Measurements from ENCODE around the gene RNF150. TPM values are rescaled to one million over a fixed set of nuclear protein-coding genes. Genes with fewer than 3 reads are reported as not detected.

The RNF150 gene
- total RNA-seq, 4 donors from 2014 or later = 13.1 to 24.3 (median 15.7) TPM

DNA sequence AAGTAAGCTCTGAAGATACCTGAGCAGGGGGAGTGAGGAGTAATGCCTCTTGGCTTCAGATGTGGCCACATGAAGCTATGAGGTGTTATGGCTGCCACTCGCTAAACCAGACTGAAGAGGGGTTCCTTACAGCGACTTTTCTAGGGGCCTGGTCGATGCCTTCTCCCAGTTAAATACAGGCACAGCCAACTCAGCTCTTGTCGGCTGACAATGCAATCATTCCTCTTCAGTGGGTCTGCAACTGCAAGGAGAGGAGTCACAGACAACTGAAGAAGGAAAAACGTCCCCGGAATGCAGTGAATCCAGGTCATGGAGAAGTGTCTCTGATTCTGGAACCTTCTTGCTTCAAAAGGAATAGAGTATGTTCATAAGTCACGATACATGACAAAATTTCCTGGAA, 106.4 kb downstream of the RNF150 start:
- no peak for DNase-seq (ENCODE audit: low spot score in 2 of 2)
- WGBS, 2 donors = 88 to 94% methylated on average over 7 of the region's 7 CpGs
- peaks cover 0 to 17% (median 0%) of the 10 kb centered on the region in 4 donors for H3K4me1 ChIP-seq
- no peak overlapping the region for H3K27ac ChIP-seq
- no peaks in the 10 kb centered on the region for H3K36me3 ChIP-seq
- TF ChIP-seq EP300 (IDR thresholded peaks at IDR 0.05) (no peak), POLR2A (IDR thresholded peaks at IDR 0.05) (no peak)
- TF ChIP-seq, protein P1, sequence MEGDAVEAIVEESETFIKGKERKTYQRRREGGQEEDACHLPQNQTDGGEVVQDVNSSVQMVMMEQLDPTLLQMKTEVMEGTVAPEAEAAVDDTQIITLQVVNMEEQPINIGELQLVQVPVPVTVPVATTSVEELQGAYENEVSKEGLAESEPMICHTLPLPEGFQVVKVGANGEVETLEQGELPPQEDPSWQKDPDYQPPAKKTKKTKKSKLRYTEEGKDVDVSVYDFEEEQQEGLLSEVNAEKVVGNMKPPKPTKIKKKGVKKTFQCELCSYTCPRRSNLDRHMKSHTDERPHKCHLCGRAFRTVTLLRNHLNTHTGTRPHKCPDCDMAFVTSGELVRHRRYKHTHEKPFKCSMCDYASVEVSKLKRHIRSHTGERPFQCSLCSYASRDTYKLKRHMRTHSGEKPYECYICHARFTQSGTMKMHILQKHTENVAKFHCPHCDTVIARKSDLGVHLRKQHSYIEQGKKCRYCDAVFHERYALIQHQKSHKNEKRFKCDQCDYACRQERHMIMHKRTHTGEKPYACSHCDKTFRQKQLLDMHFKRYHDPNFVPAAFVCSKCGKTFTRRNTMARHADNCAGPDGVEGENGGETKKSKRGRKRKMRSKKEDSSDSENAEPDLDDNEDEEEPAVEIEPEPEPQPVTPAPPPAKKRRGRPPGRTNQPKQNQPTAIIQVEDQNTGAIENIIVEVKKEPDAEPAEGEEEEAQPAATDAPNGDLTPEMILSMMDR (IDR thresholded peaks at IDR 0.05) = no peak
- H3K27me3 ChIP-seq = no peaks in the 10 kb centered on the region
- no peaks in the 10 kb centered on the region for H3K9me3 ChIP-seq
- no peak overlapping the region for H3K4me3 ChIP-seq

DNA sequence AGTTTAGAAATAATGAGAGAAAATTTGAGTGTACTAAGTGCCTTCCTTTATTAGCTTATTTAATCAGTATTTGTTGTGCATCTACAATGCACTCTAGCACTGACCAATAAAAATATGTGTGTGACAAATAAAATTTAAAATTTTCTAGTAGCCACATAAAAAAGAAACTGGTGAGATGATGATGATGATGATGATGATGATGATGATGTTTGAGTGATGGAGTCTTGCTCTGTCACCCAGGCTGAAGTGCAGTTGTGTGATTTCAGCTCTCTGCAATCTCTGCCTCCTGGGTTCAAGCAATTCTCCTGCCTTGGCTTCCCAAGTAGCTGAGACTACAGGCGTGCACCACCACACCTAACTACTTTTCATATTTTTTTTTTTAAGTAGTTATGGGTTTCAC, 110.2 kb downstream of the RNF150 start:
- no peak for DNase-seq (ENCODE audit: low spot score in 2 of 2)
- WGBS, 2 donors = 97 to 100% methylated on average over 1 of the region's 1 CpG
- Histone ChIP-seq H3K9me3 (no peaks in the 10 kb centered on the region), H3K4me3 (no peak overlapping the region), H3K4me1 (peaks cover 0 to 21% (median 0%) of the 10 kb centered on the region in 4 donors), H3K36me3 (no peaks in the 10 kb centered on the region), H3K27ac (no peak overlapping the region), H3K27me3 (no peaks in the 10 kb centered on the region)
- TF ChIP-seq POLR2A (IDR thresholded peaks at IDR 0.05) = no peak
- TF ChIP-seq, protein P1 (IDR thresholded peaks at IDR 0.05) = no peak
- TF ChIP-seq EP300 (IDR thresholded peaks at IDR 0.05) = no peak

DNA sequence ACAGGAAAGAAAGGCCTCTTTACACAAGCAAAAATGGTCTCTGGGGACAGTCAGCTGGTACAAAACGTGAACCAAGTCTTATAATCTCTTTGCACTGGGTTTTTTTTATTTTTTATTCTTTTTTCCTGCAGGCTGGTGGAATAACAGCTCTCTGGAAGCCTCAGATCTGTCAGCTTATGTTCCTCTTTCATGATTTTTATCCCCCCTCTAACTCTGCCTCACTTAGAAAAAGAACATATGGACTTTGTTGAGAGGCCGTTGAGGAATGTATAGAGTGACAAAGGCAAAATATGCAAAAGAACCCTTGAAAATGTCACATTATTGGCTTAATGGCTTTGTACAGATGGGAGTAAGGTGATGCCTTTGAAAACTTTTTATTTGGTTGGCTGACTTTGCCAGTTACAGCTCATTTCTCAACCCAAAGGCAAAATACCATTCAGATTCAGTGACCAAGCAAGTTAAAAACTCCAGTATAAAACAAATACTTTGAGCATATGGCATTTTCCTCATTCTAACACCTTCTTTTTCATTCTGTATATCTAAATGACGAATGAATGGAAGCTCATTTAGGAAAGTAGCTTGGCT, 111.1 kb downstream of the RNF150 start:
- peaks cover 0 to 13% (median 0%) of the 10 kb centered on the region in 4 donors for H3K4me1 ChIP-seq
- TF ChIP-seq POLR2A (IDR thresholded peaks at IDR 0.05) (no peak), EP300 (IDR thresholded peaks at IDR 0.05) (no peak)
- TF ChIP-seq, protein P1 (IDR thresholded peaks at IDR 0.05) = no peak
- H3K9me3 ChIP-seq = no peaks in the 10 kb centered on the region
- DNase-seq (ENCODE audit: low spot score in 2 of 2) = no peak
- H3K4me3 ChIP-seq = no peak overlapping the region
- WGBS, 2 donors = 81% methylated on average over 3 of the region's 3 CpGs
- H3K27ac ChIP-seq = no peak overlapping the region
- H3K36me3 ChIP-seq = no peaks in the 10 kb centered on the region
- no peaks in the 10 kb centered on the region for H3K27me3 ChIP-seq

DNA sequence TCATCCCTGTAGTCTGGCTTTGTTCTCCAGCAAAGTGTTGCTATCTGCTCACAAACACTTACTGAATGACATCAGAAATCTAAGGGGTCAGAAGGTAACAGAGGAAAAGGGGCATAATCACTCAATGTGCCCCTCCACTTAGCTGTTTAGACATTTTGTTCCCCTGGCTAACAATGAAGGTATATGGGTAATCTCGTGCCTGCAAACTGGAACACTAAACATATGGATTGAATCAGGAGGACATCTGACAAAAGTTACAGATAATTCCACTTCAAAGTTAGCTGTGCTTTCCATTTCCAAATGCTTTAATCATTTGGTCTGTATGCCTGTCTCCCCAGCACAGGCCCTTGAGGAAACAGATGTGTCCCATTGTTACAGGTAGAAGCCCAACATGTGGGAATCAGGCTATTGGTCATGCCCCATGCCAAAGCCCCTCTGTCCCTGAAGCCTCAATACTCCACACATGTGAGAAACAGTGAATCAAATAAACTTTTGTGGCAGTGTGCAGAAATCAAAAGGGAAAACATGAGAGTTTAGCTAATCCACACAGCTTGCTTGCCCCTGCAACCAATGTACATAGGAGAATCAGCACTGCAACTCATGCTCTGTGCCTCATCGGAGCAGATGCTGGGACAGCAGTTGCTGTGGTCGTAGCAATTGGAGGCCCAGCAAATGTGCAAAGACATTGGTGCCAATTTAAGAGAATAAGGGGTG, 111.7 kb downstream of the RNF150 start:
- Histone ChIP-seq H3K27ac (peak overlapping the region in 1 of 4 donors; percentile 54), H3K4me1 (peaks cover 0 to 13% (median 0%) of the 10 kb centered on the region in 4 donors)
- TF ChIP-seq, protein P1 (IDR thresholded peaks at IDR 0.05) = no peak
- TF ChIP-seq EP300 (IDR thresholded peaks at IDR 0.05) = no peak
- no peak for TF ChIP-seq POLR2A (IDR thresholded peaks at IDR 0.05)

DNA sequence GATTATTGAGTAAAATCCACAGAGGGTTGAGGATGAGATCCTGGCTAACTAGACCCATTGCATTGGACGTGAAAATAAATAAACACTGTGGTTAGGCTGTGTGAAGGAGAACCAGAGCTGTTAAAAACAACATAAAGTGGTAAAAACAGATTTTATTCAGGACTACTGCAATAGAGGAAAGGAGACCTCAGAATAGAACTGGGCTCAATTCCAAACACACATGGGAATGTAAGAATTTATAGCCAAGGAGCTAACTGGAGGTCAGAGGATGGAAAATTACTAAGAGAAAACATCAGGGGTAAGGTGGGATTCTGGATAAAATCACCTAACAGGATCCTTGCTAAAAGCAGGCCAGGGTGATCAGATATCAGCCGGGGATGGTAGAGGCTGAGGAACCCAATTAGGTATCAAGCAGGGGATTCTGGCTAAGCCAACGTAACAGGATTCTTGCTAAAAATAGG, 112.4 kb downstream of the RNF150 start:
- Histone ChIP-seq H3K36me3 (no peaks in the 10 kb centered on the region), H3K4me3 (no peak overlapping the region), H3K4me1 (peaks cover 0 to 13% (median 0%) of the 10 kb centered on the region in 4 donors), H3K9me3 (no peaks in the 10 kb centered on the region), H3K27ac (peak overlapping the region in 1 of 4 donors; percentile 54), H3K27me3 (no peaks in the 10 kb centered on the region)
- 43 to 59% methylated on average over 3 of the region's 3 CpGs for WGBS, 2 donors
- no peak for DNase-seq (ENCODE audit: low spot score in 2 of 2)
- TF ChIP-seq, protein P1 (IDR thresholded peaks at IDR 0.05) = no peak
- no peak for TF ChIP-seq POLR2A (IDR thresholded peaks at IDR 0.05)
- no peak for TF ChIP-seq EP300 (IDR thresholded peaks at IDR 0.05)

More for the DNA sequence above, 111.7 kb downstream of the RNF150 start:
- no peaks in the 10 kb centered on the region for H3K27me3 ChIP-seq
- no peaks in the 10 kb centered on the region for H3K36me3 ChIP-seq
- DNase-seq (ENCODE audit: low spot score in 2 of 2) = no peak
- H3K9me3 ChIP-seq = no peaks in the 10 kb centered on the region
- 59 to 80% methylated on average over 3 of the region's 3 CpGs for WGBS, 2 donors
- H3K4me3 ChIP-seq = no peak overlapping the region

Data from tibial nerve (tissue), 4 donors.